ENCODE measurements around the gene RPEL1. TPM values are rescaled to one million over a fixed set of nuclear protein-coding genes. Genes with fewer than 3 reads are reported as not detected.

RPEL1 gene
- total and polyA plus RNA-seq, 2 of the 8 experiments (the other 6 are each of a cell fraction or from before 2014, with no cell fraction given): 0.12 TPM; not detected in 1

DNA sequence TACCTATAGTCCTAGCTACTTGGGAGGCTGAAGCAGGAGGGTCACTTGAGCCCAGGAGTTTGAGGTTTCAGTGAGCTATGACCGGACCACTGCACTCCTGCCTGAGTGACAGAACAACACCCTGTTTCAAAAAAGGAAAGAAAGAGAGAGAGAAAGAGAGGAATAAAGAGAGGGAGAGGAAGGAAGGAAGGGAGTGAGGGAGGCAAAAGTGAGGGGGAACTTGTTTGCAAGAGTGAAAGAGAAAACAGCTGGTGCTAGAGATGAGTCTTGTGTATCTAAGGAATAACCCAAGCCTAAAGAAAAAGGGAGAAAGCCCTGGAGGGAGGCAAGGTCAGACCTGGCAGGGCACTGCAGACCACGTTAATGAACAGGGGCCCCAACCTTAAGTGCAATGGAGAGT lies 47.8 kb upstream of the RPEL1 start:
- no peak overlapping the region for H3K18ac ChIP-seq (ENCODE audit: extremely low read depth, low read length)
- H3K9me3 ChIP-seq (ENCODE audit: insufficient read depth in 2 of 2, low read depth in 1 of 2, low read length in 1 of 2): no peaks in the 10 kb centered on the region
- H3K23me2 ChIP-seq (ENCODE audit: low read depth, low read length): peaks cover 5% of the 10 kb centered on the region
- no peaks in the 10 kb centered on the region for H3K79me2 ChIP-seq (ENCODE audit: control insufficient read depth in 1 of 2, insufficient read depth in 2 of 2, low read length in 2 of 2)
- H2BK20ac ChIP-seq (ENCODE audit: low read length): 0 out of 2 replicates have a peak overlapping the region, but pooled peaks have one; percentile 73
- DNase-seq (ENCODE audit: low read depth in 1 of 2, low spot score in 2 of 2) (no peak), FAIRE-seq (no peak)
- no peak overlapping the region for H4K91ac ChIP-seq (replicated peaks; ENCODE audit: insufficient read length, low read length)
- WGBS, 2 experiments (ENCODE audit: extremely low coverage in 1 of 2, insufficient coverage in 1 of 2, insufficient read length in 1 of 2, insufficient replicate concordance in 2 of 2, low coverage in 1 of 2, low lambda C conversion rate in 2 of 2, missing lambda C conversion rate in 1 of 2): 83% methylated on average over 2 of the region's 2 CpGs; no CpG with 5 or more reads in 1 of the 2 experiments
- TF ChIP-seq BRCA1 (IDR thresholded peaks at IDR 0.05; ENCODE audit: low read depth, low read length) (no peak), JUND (IDR thresholded peaks at IDR 0.05; ENCODE audit: low read length) (no peak), E2F6 (IDR thresholded peaks at IDR 0.05) (no peak), RFX5 (IDR thresholded peaks at IDR 0.05; ENCODE audit: borderline replicate concordance, low read depth, low read length) (no peak), RBBP5 (IDR thresholded peaks at IDR 0.05; ENCODE audit: borderline replicate concordance, low read depth, low read length) (no peak)
- H2AFZ ChIP-seq (ENCODE audit: low read length): 0 out of 2 replicates have a peak overlapping the region, but pooled peaks have one; percentile 14
- H3K27me3 ChIP-seq (replicated peaks in 1 of 4; ENCODE audit: control insufficient read depth in 3 of 4, extremely low read depth in 1 of 4, insufficient read depth in 3 of 4, low read length in 3 of 4): peaks cover 0 to 6% (median 1%) of the 10 kb centered on the region in 4 experiments; a peak in 4 of 7 replicates
- H3K4me2 ChIP-seq (ENCODE audit: insufficient read depth in 1 of 2, low read depth in 2 of 2, low read length in 2 of 2): no peak overlapping the region
- H3K23ac ChIP-seq (ENCODE audit: insufficient read length): no peak overlapping the region
- H3K79me1 ChIP-seq (ENCODE audit: low read depth, low read length): no peaks in the 10 kb centered on the region; the same call in 1 of the 2 replicates
- H3K14ac ChIP-seq (ENCODE audit: insufficient read length): no peak overlapping the region
- no peaks in the 10 kb centered on the region for H3K36me3 ChIP-seq (ENCODE audit: control insufficient read depth in 2 of 4, insufficient read depth in 4 of 4, low read length in 3 of 4)
- no peak overlapping the region for H2BK120ac ChIP-seq (replicated peaks; ENCODE audit: low read depth, low read length)
- H2BK15ac ChIP-seq (ENCODE audit: low read length): no peak overlapping the region
- no peak overlapping the region for H3K27ac ChIP-seq (ENCODE audit: low read depth, low read length)
- H3K4ac ChIP-seq (replicated peaks; ENCODE audit: insufficient read length, low read depth, low read length): no peak overlapping the region
- H4K20me1 ChIP-seq (replicated peaks in 1 of 2; ENCODE audit: control insufficient read depth in 1 of 2, insufficient read depth in 2 of 2, low read length in 2 of 2): no peaks in the 10 kb centered on the region
- no peak overlapping the region for H2AK5ac ChIP-seq (ENCODE audit: low read depth, low read length)
- no peak overlapping the region for H3K56ac ChIP-seq (replicated peaks; ENCODE audit: insufficient read length, low read depth, low read length)
- no peak overlapping the region for H2BK5ac ChIP-seq (ENCODE audit: low read depth, low read length)
- CTCF ChIA-PET (ENCODE audit: partially characterized antibody): interaction anchor here (0.6 to 1.5 kb wide), 5 partner anchors 20 to 334 kb away, joined by 3 to 5 read pairs (median 4); partner anchors contain the start of gene TAF5
- H4K5ac ChIP-seq (ENCODE audit: insufficient read length, low read depth, low read length): no peak overlapping the region
- H3K4me1 ChIP-seq (replicated peaks in 1 of 4; ENCODE audit: control insufficient read depth in 3 of 4, insufficient read depth in 4 of 4, low read length in 3 of 4): peaks cover 4 to 15% (median 8%) of the 10 kb centered on the region in 4 experiments
- H3K9ac ChIP-seq (replicated peaks in 1 of 4; ENCODE audit: extremely low read depth in 1 of 4, low read depth in 3 of 4, low read length in 3 of 4): no peak overlapping the region
- POLR2A ChIA-PET (ENCODE audit: partially characterized antibody): interaction anchor here (0.8 kb wide), 1 partner anchor 57 kb away, joined by 3 read pairs; no protein-coding TSS in a partner anchor
- no peak overlapping the region for H3K4me3 ChIP-seq (ENCODE audit: extremely low read depth in 1 of 4, insufficient read depth in 2 of 4, low read depth in 3 of 4, low read length in 4 of 4)
- no peak overlapping the region; the same call in 1 of the 2 replicates for H2BK12ac ChIP-seq (ENCODE audit: low read depth, low read length)
- no peak overlapping the region for H4K8ac ChIP-seq (ENCODE audit: extremely low read depth, insufficient read depth, low read length)
